Hepatocyte (in vitro differentiated cells): Measurements from ENCODE around the gene LTF.

ENCODE experiments used
- CTCF ChIP-seq: fragments of 200-600 bp; sonication (generic); IDR thresholded peaks from 2 replicates; pipeline ENCODE4 v1.5.1; 2016; ENCODE audit warnings: antibody characterized with exemption, mild to moderate bottlenecking; ENCODE audit not compliant: poor library complexity
- EZH2phosphoT487 ChIP-seq: fragments of 200-600 bp; sonication (generic); IDR thresholded peaks from one replicate; pipeline ENCODE4 v1.6.1; 2018; ENCODE audit warnings: antibody characterized with exemption, mild to moderate bottlenecking, low read depth, moderate library complexity; ENCODE audit not compliant: unreplicated experiment, severe bottlenecking

GRCh38 chr3:46416125-46416810 lies 48.4 kb downstream of the LTF start:
- no peak for TF ChIP-seq CTCF
- no peak for TF ChIP-seq EZH2phosphoT487
